HCT116 (cell line): ENCODE data around the gene PDE4D. TPM values are rescaled to one million over a fixed set of nuclear protein-coding genes. Genes with fewer than 3 reads are reported as not detected.

Source experiments
- ATAC-seq: fragments of 200-7000 bp; cut with Tn5 transposase; 2 replicates; pipeline ENCODE4 v1.9.1; 2020; ENCODE audit warnings: mild to moderate bottlenecking, moderate library complexity
- BruUV-seq: library from RNA; stranded (reverse); fragments of 400-500 nt; replicated peaks from 2 replicates; lab custom pipeline; 2021; lab: Mats Ljungman, UMichigan
- CTCF ChIA-PET: fragments of 300-600 bp; sonication (Branson Sonifier 250); formaldehyde crosslinking; loops from one replicate; lab custom pipeline; 2021; ENCODE audit warnings: antibody characterized with exemption; lab: Charles Lee
- POLR2A ChIA-PET: fragments of 300-600, 350-600 bp; sonication (Branson Sonifier 250); formaldehyde crosslinking; loops from one replicate; lab custom pipeline; 2021; ENCODE audit warnings: antibody characterized with exemption; lab: Charles Lee
- RAD21 ChIA-PET, 2 experiments: fragments of 300-600 bp; sonication (Branson Sonifier 250); formaldehyde crosslinking; loops; one replicate each; lab custom pipeline; 2023; ENCODE audit warnings: low total read pairs in 2 of 2; ENCODE audit not compliant: uncharacterized antibody in 2 of 2, unreplicated experiment in 2 of 2, low non-redundant PET in 1 of 2; lab: Charles Lee
- DNase-seq: peaks from one replicate; pipeline ENCODE4 v3.0.0-alpha.2; 2010; ENCODE audit warnings: low read depth, low spot score
- H2AFZ ChIP-seq: fragments of 200-600 bp; shearing (Covaris generic), sonication (generic); 2 replicates; pipeline ENCODE4 v1.6.1; 2017; ENCODE audit warnings: low read depth, mixed run types, mixed read lengths, antibody characterized with exemption, low read length; ENCODE audit not compliant: poor library complexity, severe bottlenecking
- H3K27ac ChIP-seq: 2 replicates; pipeline ENCODE4 v1.5.1; 2012; ENCODE audit warnings: low read depth, low read length
- H3K27me3 ChIP-seq: fragments of 200-600 bp; sonication (generic); 2 replicates; pipeline ENCODE4 v1.6.1; 2016; ENCODE audit warnings: mixed run types, low read length, mixed read lengths; ENCODE audit not compliant: insufficient read depth
- H3K36me3 ChIP-seq, 2 experiments: fragments of 200-500 bp in 1 of 2; fragments of 200-600 bp in 1 of 2; sonication (Bioruptor generic) in 1 of 2; sonication (generic) in 1 of 2; 2 replicates each; pipeline versions ENCODE4 v1.5.1 to v1.6.1; 2014 to 2016; ENCODE audit warnings: low read length in 2 of 2, inconsistent platforms in 1 of 2, mixed read lengths in 1 of 2, mixed run types in 1 of 2; ENCODE audit not compliant: insufficient read depth in 2 of 2, control insufficient read depth in 1 of 2
- H3K4me1 ChIP-seq, 2 experiments: fragments of 200-600 bp in 1 of 2; sonication (generic) in 1 of 2; 2 replicates each; pipeline versions ENCODE4 v1.5.1 to v1.6.1; 2012 to 2017; ENCODE audit warnings: low read length in 2 of 2, inconsistent platforms in 1 of 2, mild to moderate bottlenecking in 1 of 2, mixed read lengths in 1 of 2, mixed run types in 1 of 2, moderate library complexity in 1 of 2; ENCODE audit not compliant: insufficient read depth in 2 of 2, control insufficient read depth in 1 of 2
- H3K4me2 ChIP-seq: fragments of 200-600 bp; sonication (generic); 2 replicates; pipeline ENCODE4 v1.6.1; 2017; ENCODE audit warnings: mixed run types, low read length, mixed read lengths
- H3K4me3 ChIP-seq, 2 experiments: fragments of 200-600 bp in 1 of 2; sonication (generic) in 1 of 2; replicated peaks in 1 of 2; 2 replicates each; pipeline ENCODE4 v1.5.1; 2011 to 2016; ENCODE audit warnings: low read length in 2 of 2, control low read depth in 1 of 2, low read depth in 1 of 2, mild to moderate bottlenecking in 1 of 2, mixed read lengths in 1 of 2, mixed run types in 1 of 2
- H3K79me2 ChIP-seq: fragments of 200-600 bp; sonication (generic); 2 replicates; pipeline ENCODE4 v1.6.1; 2017; ENCODE audit warnings: mild to moderate bottlenecking, mixed run types, low read length, moderate library complexity, mixed read lengths; ENCODE audit not compliant: insufficient read depth
- H3K9ac ChIP-seq: fragments of 200-600 bp; sonication (generic); 2 replicates; pipeline ENCODE4 v1.6.1; 2016; ENCODE audit warnings: low read length, mixed read lengths
- H3K9me2 ChIP-seq: fragments of 200-600 bp; sonication (generic), shearing (Covaris generic); 2 replicates; pipeline ENCODE4 v1.6.1; 2017; ENCODE audit warnings: mixed run types, mild to moderate bottlenecking, moderate library complexity; ENCODE audit not compliant: insufficient read depth
- H3K9me3 ChIP-seq, 2 experiments: fragments of 200-500 bp in 1 of 2; fragments of 200-600 bp in 1 of 2; sonication (Bioruptor generic) in 1 of 2; sonication (generic) in 1 of 2; 2 replicates each; pipeline ENCODE4 v1.6.1; 2014 to 2017; ENCODE audit warnings: low read length in 2 of 2, mixed read lengths in 2 of 2, inconsistent platforms in 1 of 2, low read depth in 1 of 2, mild to moderate bottlenecking in 1 of 2, mixed run types in 1 of 2, moderate library complexity in 1 of 2; ENCODE audit not compliant: control insufficient read depth in 1 of 2, insufficient read depth in 1 of 2
- H4K20me1 ChIP-seq: fragments of 200-600 bp; sonication (generic), shearing (Covaris generic); 2 replicates; pipeline ENCODE4 v1.6.1; 2017; ENCODE audit warnings: mixed run types, mild to moderate bottlenecking, moderate library complexity; ENCODE audit not compliant: insufficient read depth
- CBX3 ChIP-seq: IDR thresholded peaks from 2 replicates; pipeline ENCODE4 v1.6.1; 2012; ENCODE audit warnings: low read depth
- CEBPB ChIP-seq: IDR thresholded peaks from 2 replicates; pipeline ENCODE4 v1.6.1; 2012; ENCODE audit warnings: low read depth
- EGR1 ChIP-seq: IDR thresholded peaks from 2 replicates; pipeline ENCODE4 v1.6.1; 2012; ENCODE audit warnings: low read depth
- ELF1 ChIP-seq: IDR thresholded peaks from 2 replicates; pipeline ENCODE4 v1.6.1; 2012; ENCODE audit warnings: low read depth, borderline replicate concordance
- EZH2 ChIP-seq: fragments of 200-600 bp; sonication (generic); IDR thresholded peaks from 2 replicates; pipeline ENCODE4 v1.6.1; 2017; ENCODE audit warnings: antibody characterized with exemption, mixed run types
- FOSL1 ChIP-seq: IDR thresholded peaks from 2 replicates; pipeline ENCODE4 v1.6.1; 2012; ENCODE audit warnings: low read depth
- JUND ChIP-seq: IDR thresholded peaks from 2 replicates; pipeline ENCODE4 v1.6.1; 2012
- RAD21 ChIP-seq: IDR thresholded peaks from 2 replicates; pipeline ENCODE4 v1.6.1; 2012; ENCODE audit warnings: low read depth, mild to moderate bottlenecking
- SIN3A ChIP-seq: IDR thresholded peaks from 2 replicates; pipeline ENCODE4 v1.6.1; 2012; ENCODE audit warnings: low read depth
- TCF7L2 ChIP-seq: IDR thresholded peaks from 2 replicates; pipeline ENCODE4 v1.7.0; 2011; ENCODE audit warnings: borderline replicate concordance, inconsistent platforms; ENCODE audit not compliant: insufficient read depth, insufficient read length; ENCODE audit errors: extremely low read depth
- YY1 ChIP-seq: IDR thresholded peaks from 2 replicates; pipeline ENCODE4 v1.6.1; 2011; ENCODE audit warnings: low read length, low read depth, moderate library complexity, mild to moderate bottlenecking; ENCODE audit not compliant: insufficient replicate concordance; ENCODE audit errors: extremely low read depth
- ZFX ChIP-seq: fragments of 450-650 bp; IDR thresholded peaks from 2 replicates; pipeline ENCODE4 v1.6.1; 2017
- ZNF274 ChIP-seq: fragments of 200-500 bp; sonication (Bioruptor generic); IDR thresholded peaks from 2 replicates; pipeline ENCODE4 v1.6.1; 2014; ENCODE audit warnings: mild to moderate bottlenecking, low read depth, low read length, inconsistent platforms
- intact Hi-C: fragments of 100-400 bp; cut with micrococcal nuclease; formaldehyde crosslinking; loops from 2 replicates; pipeline ENCODE4 v1.10.0; 2022
- total RNA-seq: library from RNA; stranded (reverse); gene quantifications from one replicate; pipeline ENCODE4 v1.2.1, GENCODE V29; 2021; ENCODE audit not compliant: unreplicated experiment
- TF ChIP-seq, protein P1 (sequence below): IDR thresholded peaks from 2 replicates; pipeline ENCODE4 v1.6.1; 2011; ENCODE audit warnings: mild to moderate bottlenecking, low read length, moderate library complexity; ENCODE audit not compliant: insufficient replicate concordance; ENCODE audit errors: extremely low read depth
- TF ChIP-seq, protein P2 (sequence below), 3 experiments: fragments of 200-600 bp in 1 of 3; sonication (generic) in 1 of 3; IDR thresholded peaks in 2 of 3; conservative IDR thresholded peaks in 1 of 3; 2 replicates each; pipeline ENCODE4 v1.5.1; 2012 to 2017; ENCODE audit warnings: low read depth in 2 of 3, low read length in 2 of 3, antibody characterized with exemption in 1 of 3, borderline replicate concordance in 1 of 3, control low read depth in 1 of 3, mild to moderate bottlenecking in 1 of 3, mixed read lengths in 1 of 3, mixed run types in 1 of 3, moderate library complexity in 1 of 3; ENCODE audit not compliant: insufficient read depth in 1 of 3
- TF ChIP-seq, protein P3 (sequence below): IDR thresholded peaks from 2 replicates; pipeline ENCODE4 v1.6.1; 2012

Gene PDE4D
- total RNA-seq, 1 experiment from 2014 or later, result 1.1 TPM

DNA sequence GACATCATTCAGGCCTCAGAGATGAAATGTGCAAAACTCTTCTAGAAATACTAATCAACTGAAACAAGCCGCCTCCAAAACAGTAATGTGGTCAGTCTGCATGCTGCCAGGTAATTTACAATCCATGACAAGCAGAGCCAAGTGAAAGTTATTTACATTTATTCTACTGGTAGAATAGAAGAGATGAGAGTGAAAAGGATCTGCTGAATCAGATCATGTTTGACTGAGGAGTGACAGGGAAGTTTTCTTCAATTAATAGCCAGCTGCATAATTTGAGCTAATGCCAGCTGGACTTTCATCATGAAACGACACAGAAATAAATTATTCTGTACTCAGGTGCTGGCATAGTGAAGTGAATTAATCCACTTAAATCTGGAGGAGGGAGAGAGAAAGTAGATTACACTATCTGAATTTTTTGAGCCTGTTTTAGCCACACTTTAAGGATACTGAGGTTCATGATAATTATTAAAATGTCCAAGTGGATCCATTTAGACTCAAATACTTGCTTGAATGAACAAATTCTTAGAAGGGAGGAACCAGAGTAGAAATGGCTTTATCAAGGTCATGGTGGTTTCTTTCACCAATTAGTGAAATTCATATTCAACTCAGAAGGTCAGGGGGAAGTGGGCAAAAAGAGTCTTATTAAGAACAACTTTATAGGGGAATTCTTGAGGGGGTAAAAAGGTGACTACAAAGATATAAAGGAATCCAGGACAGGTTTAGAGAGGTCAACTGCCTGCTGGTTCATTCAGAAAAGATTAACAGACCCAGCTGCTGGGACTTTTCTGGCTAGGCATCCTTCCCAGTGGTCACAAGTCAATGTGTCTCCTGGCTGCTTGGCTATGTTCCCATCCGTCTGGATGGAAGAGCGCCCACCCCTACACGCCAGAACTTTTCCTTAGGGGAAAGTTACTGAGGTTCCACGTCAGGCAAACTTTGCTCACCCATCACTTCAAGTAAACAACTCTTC, 350.4 kb downstream of the PDE4D start:
- no peak for TF ChIP-seq EGR1
- no peak for TF ChIP-seq JUND
- no peak for TF ChIP-seq YY1
- no peak for TF ChIP-seq ZFX
- no peak for TF ChIP-seq EZH2
- TF ChIP-seq RAD21, result no peak
- TF ChIP-seq, protein P1, sequence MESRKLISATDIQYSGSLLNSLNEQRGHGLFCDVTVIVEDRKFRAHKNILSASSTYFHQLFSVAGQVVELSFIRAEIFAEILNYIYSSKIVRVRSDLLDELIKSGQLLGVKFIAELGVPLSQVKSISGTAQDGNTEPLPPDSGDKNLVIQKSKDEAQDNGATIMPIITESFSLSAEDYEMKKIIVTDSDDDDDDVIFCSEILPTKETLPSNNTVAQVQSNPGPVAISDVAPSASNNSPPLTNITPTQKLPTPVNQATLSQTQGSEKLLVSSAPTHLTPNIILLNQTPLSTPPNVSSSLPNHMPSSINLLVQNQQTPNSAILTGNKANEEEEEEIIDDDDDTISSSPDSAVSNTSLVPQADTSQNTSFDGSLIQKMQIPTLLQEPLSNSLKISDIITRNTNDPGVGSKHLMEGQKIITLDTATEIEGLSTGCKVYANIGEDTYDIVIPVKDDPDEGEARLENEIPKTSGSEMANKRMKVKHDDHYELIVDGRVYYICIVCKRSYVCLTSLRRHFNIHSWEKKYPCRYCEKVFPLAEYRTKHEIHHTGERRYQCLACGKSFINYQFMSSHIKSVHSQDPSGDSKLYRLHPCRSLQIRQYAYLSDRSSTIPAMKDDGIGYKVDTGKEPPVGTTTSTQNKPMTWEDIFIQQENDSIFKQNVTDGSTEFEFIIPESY, result no peak
- TF ChIP-seq CEBPB, result no peak
- TF ChIP-seq SIN3A, result no peak
- no peak for TF ChIP-seq TCF7L2
- TF ChIP-seq FOSL1, result no peak
- TF ChIP-seq ELF1, result no peak
- no peak for TF ChIP-seq CBX3
- no peak for TF ChIP-seq ZNF274
- TF ChIP-seq, protein P2, sequence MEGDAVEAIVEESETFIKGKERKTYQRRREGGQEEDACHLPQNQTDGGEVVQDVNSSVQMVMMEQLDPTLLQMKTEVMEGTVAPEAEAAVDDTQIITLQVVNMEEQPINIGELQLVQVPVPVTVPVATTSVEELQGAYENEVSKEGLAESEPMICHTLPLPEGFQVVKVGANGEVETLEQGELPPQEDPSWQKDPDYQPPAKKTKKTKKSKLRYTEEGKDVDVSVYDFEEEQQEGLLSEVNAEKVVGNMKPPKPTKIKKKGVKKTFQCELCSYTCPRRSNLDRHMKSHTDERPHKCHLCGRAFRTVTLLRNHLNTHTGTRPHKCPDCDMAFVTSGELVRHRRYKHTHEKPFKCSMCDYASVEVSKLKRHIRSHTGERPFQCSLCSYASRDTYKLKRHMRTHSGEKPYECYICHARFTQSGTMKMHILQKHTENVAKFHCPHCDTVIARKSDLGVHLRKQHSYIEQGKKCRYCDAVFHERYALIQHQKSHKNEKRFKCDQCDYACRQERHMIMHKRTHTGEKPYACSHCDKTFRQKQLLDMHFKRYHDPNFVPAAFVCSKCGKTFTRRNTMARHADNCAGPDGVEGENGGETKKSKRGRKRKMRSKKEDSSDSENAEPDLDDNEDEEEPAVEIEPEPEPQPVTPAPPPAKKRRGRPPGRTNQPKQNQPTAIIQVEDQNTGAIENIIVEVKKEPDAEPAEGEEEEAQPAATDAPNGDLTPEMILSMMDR (IDR thresholded peaks at IDR 0.05 in 2 of 3, conservative IDR thresholded peaks at IDR 0.05 in 1 of 3; ENCODE audit: borderline replicate concordance in 1 of 3, insufficient read depth in 1 of 3, low read depth in 2 of 3, low read length in 2 of 3), result no peak
- TF ChIP-seq, protein P3, sequence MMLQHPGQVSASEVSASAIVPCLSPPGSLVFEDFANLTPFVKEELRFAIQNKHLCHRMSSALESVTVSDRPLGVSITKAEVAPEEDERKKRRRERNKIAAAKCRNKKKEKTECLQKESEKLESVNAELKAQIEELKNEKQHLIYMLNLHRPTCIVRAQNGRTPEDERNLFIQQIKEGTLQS, result no peak
- no TSS peak for BruUV-seq
- Histone ChIP-seq H3K9me2 (no peaks in the 10 kb centered on the region), H2AFZ (no peak overlapping the region), H3K4me3 (no peak overlapping the region), H3K36me3 (no peaks in the 10 kb centered on the region), H4K20me1 (no peaks in the 10 kb centered on the region), H3K4me2 (no peak overlapping the region), H3K9ac (no peak overlapping the region), H3K27ac (no peak overlapping the region), H3K9me3 (no peaks in the 10 kb centered on the region), H3K4me1 (no peaks in the 10 kb centered on the region), H3K79me2 (no peaks in the 10 kb centered on the region), H3K27me3 (0 out of 2 replicates have a peak, but pooled peaks cover 3% of the 10 kb centered on the region)
- RAD21 ChIA-PET, result no interaction called here
- ATAC-seq (no peak), DNase-seq (no peak)
- CTCF ChIA-PET, result no interaction called here
- intact Hi-C loops, result no loop called here
- POLR2A ChIA-PET, result no interaction called here
